DND-41 (cell line): ENCODE measurements around the gene CD58.
"Not testable (repeated sequence)": the region's sequence is repeated elsewhere in the genome, so short reads cannot be mapped to it uniquely, and the experiment has no call there.

Source experiments
- ATAC-seq: fragments of 200-7000 bp; cut with Tn5 transposase; 3 replicates; pipeline ENCODE4 v1.9.1; 2021; ENCODE audit warnings: low read depth; ENCODE audit not compliant: insufficient read depth
- DNase-seq: peaks from one replicate; pipeline ENCODE4 v3.0.0-alpha.2; 2020
- H2AFZ ChIP-seq: 2 replicates; pipeline ENCODE4 v1.6.0; 2012; ENCODE audit warnings: low read depth, low read length
- H3K27ac ChIP-seq: 2 replicates; pipeline ENCODE4 v1.5.1; 2012; ENCODE audit warnings: low read length, inconsistent platforms
- H3K27me3 ChIP-seq: fragments of 200-600 bp; sonication (generic); 2 replicates; pipeline ENCODE4 v1.6.0; 2012; ENCODE audit warnings: low read length, mild to moderate bottlenecking, inconsistent platforms; ENCODE audit not compliant: insufficient read depth, poor library complexity
- H3K36me3 ChIP-seq: 2 replicates; pipeline ENCODE4 v1.5.1; 2012; ENCODE audit warnings: low read length, inconsistent platforms; ENCODE audit not compliant: insufficient read depth
- H3K4me1 ChIP-seq: 2 replicates; pipeline ENCODE4 v1.5.1; 2012; ENCODE audit warnings: mild to moderate bottlenecking, low read length; ENCODE audit not compliant: insufficient read depth
- H3K4me2 ChIP-seq: 2 replicates; pipeline ENCODE4 v1.6.0; 2012; ENCODE audit warnings: mild to moderate bottlenecking, moderate library complexity, low read length, inconsistent platforms; ENCODE audit not compliant: insufficient read depth
- H3K4me3 ChIP-seq, 2 experiments: fragments of 200-600 bp in 1 of 2; shearing (Covaris generic) in 1 of 2; 2 replicates each; pipeline ENCODE4 v1.5.1; 2012 to 2016; ENCODE audit warnings: inconsistent platforms in 2 of 2, low read length in 2 of 2, mild to moderate bottlenecking in 2 of 2, low read depth in 1 of 2, moderate library complexity in 1 of 2
- H3K79me2 ChIP-seq: 2 replicates; pipeline ENCODE4 v1.6.0; 2012; ENCODE audit warnings: low read length, inconsistent platforms; ENCODE audit not compliant: insufficient read depth
- H3K9ac ChIP-seq: 2 replicates; pipeline ENCODE4 v1.6.0; 2012; ENCODE audit warnings: low read depth, mild to moderate bottlenecking, inconsistent platforms, low read length, moderate library complexity
- H3K9me3 ChIP-seq: 2 replicates; pipeline ENCODE4 v1.5.1; 2012; ENCODE audit warnings: low read length, moderate library complexity, mild to moderate bottlenecking, inconsistent platforms; ENCODE audit not compliant: insufficient read depth, severe bottlenecking
- H4K20me1 ChIP-seq: 2 replicates; pipeline ENCODE4 v1.6.0; 2012; ENCODE audit warnings: low read length; ENCODE audit not compliant: insufficient read depth
- EZH2 ChIP-seq: IDR thresholded peaks from 3 replicates; pipeline ENCODE4 v1.6.1; 2012; ENCODE audit warnings: borderline replicate concordance, low read depth, mild to moderate bottlenecking, moderate library complexity, low read length, inconsistent platforms; ENCODE audit not compliant: severe bottlenecking
- TF ChIP-seq, protein P1 (sequence below): IDR thresholded peaks from 2 replicates; pipeline ENCODE4 v1.5.1; 2012; ENCODE audit warnings: borderline replicate concordance, low read length, moderate library complexity, mild to moderate bottlenecking; ENCODE audit not compliant: poor library complexity, severe bottlenecking; ENCODE audit errors: extremely low read depth

The CD58 gene

DNA sequence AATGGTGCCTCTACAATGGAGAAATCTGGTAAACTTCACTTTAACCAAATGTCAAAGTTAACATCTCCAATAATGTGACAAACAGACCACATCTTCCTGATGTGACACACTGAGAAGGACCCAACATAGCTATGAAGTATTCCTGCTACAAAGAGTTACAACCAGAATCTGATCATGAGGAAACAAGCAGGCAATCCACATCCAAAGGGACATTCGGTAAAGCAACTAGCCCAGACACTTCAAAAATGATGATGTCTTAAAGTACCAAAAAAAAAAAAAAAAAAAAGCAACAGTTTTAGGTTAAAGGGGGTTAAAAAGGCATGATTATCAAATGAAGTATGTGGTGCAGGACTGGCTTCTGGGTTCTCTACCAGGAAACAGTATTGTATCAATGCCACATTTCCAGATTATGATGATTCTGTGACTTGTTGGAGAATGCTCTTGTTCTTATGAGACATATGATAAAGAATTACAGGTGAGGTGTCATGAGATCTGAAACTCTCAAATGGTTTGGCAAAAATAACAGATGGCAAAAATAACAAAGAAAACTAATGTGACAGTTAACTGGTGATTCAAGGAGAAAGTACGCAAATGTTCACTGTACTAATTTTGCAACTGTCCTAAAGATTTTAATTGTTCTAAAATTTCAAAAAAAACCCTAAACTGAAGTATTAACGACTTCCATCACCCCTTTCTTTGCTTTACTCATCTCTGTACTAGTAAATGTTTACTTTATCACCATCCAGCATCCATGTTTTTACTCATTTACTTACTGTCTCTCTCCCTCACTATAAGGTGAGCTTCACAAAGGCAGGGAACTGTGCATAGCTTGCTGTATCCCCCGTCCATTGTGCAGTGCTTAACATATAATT is 2.8 kb downstream of the CD58 start:
- Histone ChIP-seq H3K9me3 (peaks cover 5% of the 10 kb centered on the region), H3K27ac (no peak overlapping the region), H3K4me2 (peak overlapping the region; percentile 87), H3K36me3 (no peaks in the 10 kb centered on the region; the same call in 1 of the 2 replicates), H3K79me2 (peaks cover 75% of the 10 kb centered on the region), H3K9ac (no peak overlapping the region), H3K4me3 (no peak overlapping the region), H2AFZ (no peak overlapping the region), H3K4me1 (peaks cover 40% of the 10 kb centered on the region), H3K27me3 (no peaks in the 10 kb centered on the region), H4K20me1 (no peaks in the 10 kb centered on the region; the same call in 1 of the 2 replicates)
- DNase-seq (no peak), ATAC-seq (no peak)
- TF ChIP-seq, protein P1, sequence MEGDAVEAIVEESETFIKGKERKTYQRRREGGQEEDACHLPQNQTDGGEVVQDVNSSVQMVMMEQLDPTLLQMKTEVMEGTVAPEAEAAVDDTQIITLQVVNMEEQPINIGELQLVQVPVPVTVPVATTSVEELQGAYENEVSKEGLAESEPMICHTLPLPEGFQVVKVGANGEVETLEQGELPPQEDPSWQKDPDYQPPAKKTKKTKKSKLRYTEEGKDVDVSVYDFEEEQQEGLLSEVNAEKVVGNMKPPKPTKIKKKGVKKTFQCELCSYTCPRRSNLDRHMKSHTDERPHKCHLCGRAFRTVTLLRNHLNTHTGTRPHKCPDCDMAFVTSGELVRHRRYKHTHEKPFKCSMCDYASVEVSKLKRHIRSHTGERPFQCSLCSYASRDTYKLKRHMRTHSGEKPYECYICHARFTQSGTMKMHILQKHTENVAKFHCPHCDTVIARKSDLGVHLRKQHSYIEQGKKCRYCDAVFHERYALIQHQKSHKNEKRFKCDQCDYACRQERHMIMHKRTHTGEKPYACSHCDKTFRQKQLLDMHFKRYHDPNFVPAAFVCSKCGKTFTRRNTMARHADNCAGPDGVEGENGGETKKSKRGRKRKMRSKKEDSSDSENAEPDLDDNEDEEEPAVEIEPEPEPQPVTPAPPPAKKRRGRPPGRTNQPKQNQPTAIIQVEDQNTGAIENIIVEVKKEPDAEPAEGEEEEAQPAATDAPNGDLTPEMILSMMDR: no peak
- TF ChIP-seq EZH2: no peak

DNA sequence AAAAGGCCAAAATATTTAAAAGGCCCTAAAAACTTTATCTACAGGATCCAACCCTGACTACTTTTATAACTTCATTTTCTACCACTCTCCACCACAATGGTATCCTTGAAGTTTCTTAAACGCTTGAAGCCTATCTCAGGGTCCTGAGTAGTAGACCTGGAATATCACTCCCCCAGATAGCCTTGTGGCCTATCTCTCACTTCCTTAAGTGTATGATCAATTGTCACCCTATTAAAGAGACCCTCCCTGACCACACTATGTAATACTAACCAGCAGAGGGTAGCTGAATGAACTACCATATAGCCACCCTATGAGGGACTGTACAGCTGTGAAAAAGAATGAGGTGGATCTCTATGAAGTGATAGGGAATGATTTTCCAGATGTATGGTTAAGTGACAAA is 5.6 kb downstream of the CD58 start:
- Histone ChIP-seq H3K9me3 (peaks cover 5% of the 10 kb centered on the region), H4K20me1 (peaks cover 7% of the 10 kb centered on the region; the same call in 1 of the 2 replicates), H3K27ac (no peak overlapping the region), H3K27me3 (no peaks in the 10 kb centered on the region), H3K4me1 (peaks cover 30% of the 10 kb centered on the region), H3K4me3 (no peak overlapping the region), H3K9ac (no peak overlapping the region), H3K79me2 (peaks cover 94% of the 10 kb centered on the region), H3K4me2 (no peak overlapping the region), H3K36me3 (no peaks in the 10 kb centered on the region; the same call in 1 of the 2 replicates), H2AFZ (no peak overlapping the region)
- TF ChIP-seq, protein P1: no peak
- TF ChIP-seq EZH2: no peak
- no peak for DNase-seq
- no peak for ATAC-seq

DNA sequence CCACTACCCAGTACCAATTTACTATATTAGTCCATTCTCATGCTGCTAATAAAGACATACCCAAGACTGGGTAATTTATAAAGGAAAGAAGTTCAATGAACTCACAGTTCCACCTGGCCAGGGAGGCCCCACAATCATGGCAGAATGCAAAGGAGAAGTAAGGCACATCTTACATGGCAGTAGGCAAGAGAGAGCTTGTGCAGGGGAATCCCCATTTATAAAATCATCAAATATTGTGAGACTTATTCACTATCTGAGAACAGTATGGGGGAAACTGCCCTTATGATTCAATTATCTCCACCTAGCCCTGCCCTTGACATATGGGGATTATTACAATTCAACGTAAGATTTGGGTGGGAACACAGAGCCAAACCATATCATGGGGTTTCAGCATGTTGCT is 6.4 kb downstream of the CD58 start:
- peaks cover 22% of the 10 kb centered on the region for H3K4me1 ChIP-seq
- peaks cover 94% of the 10 kb centered on the region for H3K79me2 ChIP-seq
- no peaks in the 10 kb centered on the region for H3K27me3 ChIP-seq

DNA sequence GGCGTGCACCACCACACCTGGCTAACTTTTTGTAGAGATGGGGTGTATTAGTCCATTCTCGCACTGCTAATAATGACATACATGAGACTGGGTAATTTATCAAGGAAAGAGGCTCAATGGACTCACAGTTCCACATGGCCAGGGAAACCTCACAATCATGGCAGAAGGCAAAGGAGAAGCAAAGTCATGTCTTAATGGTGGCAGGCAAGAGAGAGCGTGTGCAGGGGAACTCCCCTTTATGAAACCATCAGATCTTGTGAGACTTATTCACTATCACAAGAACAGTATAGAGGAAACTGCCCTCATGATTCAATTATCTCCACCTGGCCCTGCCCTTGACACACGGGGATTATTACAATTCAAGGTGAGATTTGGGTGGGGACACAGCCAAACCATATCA is 8.4 kb downstream of the CD58 start:
- not testable (repeated sequence) for DNase-seq, H2AFZ ChIP-seq

More for the DNA sequence above, 6.4 kb downstream of the CD58 start:
- no peak overlapping the region for H3K27ac ChIP-seq
- H3K9me3 ChIP-seq: peaks cover 5% of the 10 kb centered on the region
- DNase-seq (no peak), ATAC-seq (no peak)
- H3K4me2 ChIP-seq: no peak overlapping the region
- H3K36me3 ChIP-seq: no peaks in the 10 kb centered on the region; the same call in 1 of the 2 replicates
- H3K4me3 ChIP-seq: no peak overlapping the region
- TF ChIP-seq EZH2: no peak
- TF ChIP-seq, protein P1: no peak
- H3K9ac ChIP-seq: no peak overlapping the region
- no peak overlapping the region for H2AFZ ChIP-seq
- H4K20me1 ChIP-seq: peaks cover 7% of the 10 kb centered on the region; the same call in 1 of the 2 replicates

More for the DNA sequence above, 8.4 kb downstream of the CD58 start:
- H3K9ac ChIP-seq, ATAC-seq, H4K20me1 ChIP-seq, H3K4me1 ChIP-seq, H3K4me3 ChIP-seq, H3K27ac ChIP-seq, H3K36me3 ChIP-seq, H3K27me3 ChIP-seq, H3K9me3 ChIP-seq, H3K4me2 ChIP-seq: not testable (repeated sequence)
- H3K79me2 ChIP-seq: peaks cover 93% of the 10 kb centered on the region
